ENCODE measurements around the gene AGBL1.

The AGBL1 gene

GRCh38 chr15:86103825-86104224 is 24.2 kb downstream of the AGBL1 start:
- no peak for TF ChIP-seq FOXM1 (IDR thresholded peaks at IDR 0.05; ENCODE audit: borderline replicate concordance, low read depth)
- TF ChIP-seq CEBPB (IDR thresholded peaks at IDR 0.05) = no peak

- TF ChIP-seq YY1 (IDR thresholded peaks at IDR 0.05; ENCODE audit: low read depth) = no peak
- no peak for TF ChIP-seq REST (IDR thresholded peaks at IDR 0.05; ENCODE audit: low read depth)
- no peak for TF ChIP-seq TCF12 (IDR thresholded peaks at IDR 0.05; ENCODE audit: low read depth)
- TF ChIP-seq TAF1 (IDR thresholded peaks at IDR 0.05; ENCODE audit: low read depth) = no peak
- no peak for TF ChIP-seq MAX (IDR thresholded peaks at IDR 0.05)
- TF ChIP-seq EP300 (IDR thresholded peaks at IDR 0.05; ENCODE audit: borderline replicate concordance) = no peak
- no peak for TF ChIP-seq CEBPB (IDR thresholded peaks at IDR 0.05)
- TF ChIP-seq FOXM1 (IDR thresholded peaks at IDR 0.05; ENCODE audit: borderline replicate concordance, low read depth) = no peak
These were observed 26.6 kb downstream of the AGBL1 start for GRCh38 chr15:86106306-86106705.

- TF ChIP-seq EGR1 (IDR thresholded peaks at IDR 0.05) = no peak
- no peak for TF ChIP-seq NFIC (IDR thresholded peaks at IDR 0.05)
- no peak for TF ChIP-seq CREB1 (IDR thresholded peaks at IDR 0.05; ENCODE audit: low read depth)
- no peak; the same call in 1 of the 2 replicates for TF ChIP-seq RAD21 (IDR thresholded peaks at IDR 0.05; ENCODE audit: low read depth)
- TF ChIP-seq MAX (IDR thresholded peaks at IDR 0.05) = no peak
- no peak for TF ChIP-seq TCF12 (IDR thresholded peaks at IDR 0.05; ENCODE audit: low read depth)
- no peak for TF ChIP-seq TAF1 (IDR thresholded peaks at IDR 0.05; ENCODE audit: low read depth)
- no peak for TF ChIP-seq FOXM1 (IDR thresholded peaks at IDR 0.05; ENCODE audit: borderline replicate concordance, low read depth)
- no peak for TF ChIP-seq EP300 (IDR thresholded peaks at IDR 0.05; ENCODE audit: borderline replicate concordance)
These were observed 35.6 kb downstream of the AGBL1 start for GRCh38 chr15:86115145-86115801.

- TF ChIP-seq TAF1 (IDR thresholded peaks at IDR 0.05; ENCODE audit: low read depth) (no peak), NFIC (IDR thresholded peaks at IDR 0.05) (no peak), CEBPB (IDR thresholded peaks at IDR 0.05) (no peak), CREB1 (IDR thresholded peaks at IDR 0.05; ENCODE audit: low read depth) (no peak), RAD21 (IDR thresholded peaks at IDR 0.05; ENCODE audit: low read depth) (no peak), EP300 (IDR thresholded peaks at IDR 0.05; ENCODE audit: borderline replicate concordance) (no peak), YY1 (IDR thresholded peaks at IDR 0.05; ENCODE audit: low read depth) (no peak), TCF12 (IDR thresholded peaks at IDR 0.05; ENCODE audit: low read depth) (no peak), USF1 (IDR thresholded peaks at IDR 0.05) (no peak), EGR1 (IDR thresholded peaks at IDR 0.05) (no peak)
These were observed 42.0 kb downstream of the AGBL1 start for GRCh38 chr15:86121568-86122225.

- TF ChIP-seq TEAD4 (IDR thresholded peaks at IDR 0.05) (no peak), REST (IDR thresholded peaks at IDR 0.05; ENCODE audit: low read depth) (no peak), NFIC (IDR thresholded peaks at IDR 0.05) (no peak), ZBTB7A (IDR thresholded peaks at IDR 0.05; ENCODE audit: low read depth) (no peak), EGR1 (IDR thresholded peaks at IDR 0.05) (no peak), FOXM1 (IDR thresholded peaks at IDR 0.05; ENCODE audit: borderline replicate concordance, low read depth) (no peak), RAD21 (IDR thresholded peaks at IDR 0.05; ENCODE audit: low read depth) (no peak), EP300 (IDR thresholded peaks at IDR 0.05; ENCODE audit: borderline replicate concordance) (no peak), USF1 (IDR thresholded peaks at IDR 0.05) (no peak), CEBPB (IDR thresholded peaks at IDR 0.05) (no peak), TCF12 (IDR thresholded peaks at IDR 0.05; ENCODE audit: low read depth) (no peak), YY1 (IDR thresholded peaks at IDR 0.05; ENCODE audit: low read depth) (no peak), MAX (IDR thresholded peaks at IDR 0.05) (no peak), CREB1 (IDR thresholded peaks at IDR 0.05; ENCODE audit: low read depth) (no peak), TAF1 (IDR thresholded peaks at IDR 0.05; ENCODE audit: low read depth) (no peak)
These were observed 46.1 kb downstream of the AGBL1 start for GRCh38 chr15:86125775-86126174.

Data from Ishikawa (cell line).